Measurements from ENCODE around the gene SBF2. TPM values are rescaled to one million over a fixed set of nuclear protein-coding genes. Genes with fewer than 3 reads are reported as not detected.
A peak's percentile ranks its signal among the peaks of the same experiment; 100 is the strongest.

The SBF2 gene
- total and polyA plus RNA-seq, 2 of the 13 experiments (the other 11 are each of a cell fraction or from before 2014, with no cell fraction given) = 24.0 to 45.8 TPM

DNA sequence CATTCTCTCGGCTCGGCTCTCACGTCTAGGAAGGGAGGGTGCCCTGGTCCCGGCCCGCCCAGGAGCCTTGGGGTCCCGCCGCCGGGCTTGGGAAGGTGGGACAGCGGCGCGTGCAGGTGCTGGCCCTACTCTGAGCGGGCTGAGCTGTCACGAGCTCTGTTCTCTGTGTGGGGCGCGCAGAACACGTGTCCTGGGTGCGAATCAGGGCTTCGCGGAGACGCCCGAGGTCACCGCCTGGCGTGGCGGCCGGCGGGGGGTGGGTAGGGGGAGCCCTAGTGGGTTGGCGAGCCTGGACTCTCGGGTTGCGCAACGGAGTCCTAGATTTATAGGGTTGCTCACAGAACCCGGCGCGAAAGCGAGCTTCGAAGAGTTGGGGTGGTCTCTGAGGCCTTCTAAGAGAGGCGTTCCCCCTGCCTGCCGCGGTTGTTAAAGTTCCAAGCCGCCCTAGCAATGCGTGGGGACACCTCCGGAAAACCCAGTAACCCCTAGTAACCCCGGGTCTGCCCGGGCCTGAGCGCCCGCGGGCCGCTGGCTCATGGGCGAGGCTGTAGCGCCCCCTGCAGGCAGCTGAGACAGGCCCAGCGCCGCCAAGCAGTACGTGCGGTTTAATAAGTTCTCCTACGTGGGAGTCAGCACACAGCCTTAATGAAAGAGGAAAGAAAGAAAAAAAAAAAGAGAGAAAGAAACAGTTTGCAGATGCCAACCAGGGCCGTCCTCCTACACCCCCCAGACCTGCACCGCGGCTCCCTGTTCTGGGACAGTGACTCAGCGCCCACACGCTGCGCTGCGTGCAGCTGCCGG is 13.6 kb upstream of the SBF2 start (continued):
- TF ChIP-seq, protein P1, sequence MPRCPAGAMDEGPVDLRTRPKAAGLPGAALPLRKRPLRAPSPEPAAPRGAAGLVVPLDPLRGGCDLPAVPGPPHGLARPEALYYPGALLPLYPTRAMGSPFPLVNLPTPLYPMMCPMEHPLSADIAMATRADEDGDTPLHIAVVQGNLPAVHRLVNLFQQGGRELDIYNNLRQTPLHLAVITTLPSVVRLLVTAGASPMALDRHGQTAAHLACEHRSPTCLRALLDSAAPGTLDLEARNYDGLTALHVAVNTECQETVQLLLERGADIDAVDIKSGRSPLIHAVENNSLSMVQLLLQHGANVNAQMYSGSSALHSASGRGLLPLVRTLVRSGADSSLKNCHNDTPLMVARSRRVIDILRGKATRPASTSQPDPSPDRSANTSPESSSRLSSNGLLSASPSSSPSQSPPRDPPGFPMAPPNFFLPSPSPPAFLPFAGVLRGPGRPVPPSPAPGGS (CRISPR knock-in tag; IDR thresholded peaks at IDR 0.05) = no peak
- no peak for TF ChIP-seq IKZF1 (IDR thresholded peaks at IDR 0.05)
- no peak for TF ChIP-seq ZNF263 (CRISPR knock-in tag; IDR thresholded peaks at IDR 0.05)
- TF ChIP-seq ZNF256 (CRISPR knock-in tag; conservative IDR thresholded peaks at IDR 0.05) = no peak
- no peak for TF ChIP-seq TCF7L2 (IDR thresholded peaks at IDR 0.05; ENCODE audit: low read depth, low read length)
- TF ChIP-seq, protein P2, sequence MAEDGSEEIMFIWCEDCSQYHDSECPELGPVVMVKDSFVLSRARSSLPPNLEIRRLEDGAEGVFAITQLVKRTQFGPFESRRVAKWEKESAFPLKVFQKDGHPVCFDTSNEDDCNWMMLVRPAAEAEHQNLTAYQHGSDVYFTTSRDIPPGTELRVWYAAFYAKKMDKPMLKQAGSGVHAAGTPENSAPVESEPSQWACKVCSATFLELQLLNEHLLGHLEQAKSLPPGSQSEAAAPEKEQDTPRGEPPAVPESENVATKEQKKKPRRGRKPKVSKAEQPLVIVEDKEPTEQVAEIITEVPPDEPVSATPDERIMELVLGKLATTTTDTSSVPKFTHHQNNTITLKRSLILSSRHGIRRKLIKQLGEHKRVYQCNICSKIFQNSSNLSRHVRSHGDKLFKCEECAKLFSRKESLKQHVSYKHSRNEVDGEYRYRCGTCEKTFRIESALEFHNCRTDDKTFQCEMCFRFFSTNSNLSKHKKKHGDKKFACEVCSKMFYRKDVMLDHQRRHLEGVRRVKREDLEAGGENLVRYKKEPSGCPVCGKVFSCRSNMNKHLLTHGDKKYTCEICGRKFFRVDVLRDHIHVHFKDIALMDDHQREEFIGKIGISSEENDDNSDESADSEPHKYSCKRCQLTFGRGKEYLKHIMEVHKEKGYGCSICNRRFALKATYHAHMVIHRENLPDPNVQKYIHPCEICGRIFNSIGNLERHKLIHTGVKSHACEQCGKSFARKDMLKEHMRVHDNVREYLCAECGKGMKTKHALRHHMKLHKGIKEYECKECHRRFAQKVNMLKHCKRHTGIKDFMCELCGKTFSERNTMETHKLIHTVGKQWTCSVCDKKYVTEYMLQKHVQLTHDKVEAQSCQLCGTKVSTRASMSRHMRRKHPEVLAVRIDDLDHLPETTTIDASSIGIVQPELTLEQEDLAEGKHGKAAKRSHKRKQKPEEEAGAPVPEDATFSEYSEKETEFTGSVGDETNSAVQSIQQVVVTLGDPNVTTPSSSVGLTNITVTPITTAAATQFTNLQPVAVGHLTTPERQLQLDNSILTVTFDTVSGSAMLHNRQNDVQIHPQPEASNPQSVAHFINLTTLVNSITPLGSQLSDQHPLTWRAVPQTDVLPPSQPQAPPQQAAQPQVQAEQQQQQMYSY (CRISPR knock-in tag; IDR thresholded peaks at IDR 0.05) = no peak
- no peak for TF ChIP-seq ZNF674 (CRISPR knock-in tag; IDR thresholded peaks at IDR 0.05; ENCODE audit: low read depth)
- TF ChIP-seq KLF6 (CRISPR knock-in tag; IDR thresholded peaks at IDR 0.05) = no peak
- peak; percentile 76 for TF ChIP-seq PTBP1 (IDR thresholded peaks at IDR 0.05; ENCODE audit: low read depth, low read length, poor library complexity, severe bottlenecking)
- no peak; the same call in 1 of the 2 replicates for TF ChIP-seq SMAD1 (CRISPR knock-in tag; IDR thresholded peaks at IDR 0.05; ENCODE audit: borderline replicate concordance, low read depth)
- TF ChIP-seq ATM (IDR thresholded peaks at IDR 0.05; ENCODE audit: borderline replicate concordance) = no peak
- TF ChIP-seq, protein P3, sequence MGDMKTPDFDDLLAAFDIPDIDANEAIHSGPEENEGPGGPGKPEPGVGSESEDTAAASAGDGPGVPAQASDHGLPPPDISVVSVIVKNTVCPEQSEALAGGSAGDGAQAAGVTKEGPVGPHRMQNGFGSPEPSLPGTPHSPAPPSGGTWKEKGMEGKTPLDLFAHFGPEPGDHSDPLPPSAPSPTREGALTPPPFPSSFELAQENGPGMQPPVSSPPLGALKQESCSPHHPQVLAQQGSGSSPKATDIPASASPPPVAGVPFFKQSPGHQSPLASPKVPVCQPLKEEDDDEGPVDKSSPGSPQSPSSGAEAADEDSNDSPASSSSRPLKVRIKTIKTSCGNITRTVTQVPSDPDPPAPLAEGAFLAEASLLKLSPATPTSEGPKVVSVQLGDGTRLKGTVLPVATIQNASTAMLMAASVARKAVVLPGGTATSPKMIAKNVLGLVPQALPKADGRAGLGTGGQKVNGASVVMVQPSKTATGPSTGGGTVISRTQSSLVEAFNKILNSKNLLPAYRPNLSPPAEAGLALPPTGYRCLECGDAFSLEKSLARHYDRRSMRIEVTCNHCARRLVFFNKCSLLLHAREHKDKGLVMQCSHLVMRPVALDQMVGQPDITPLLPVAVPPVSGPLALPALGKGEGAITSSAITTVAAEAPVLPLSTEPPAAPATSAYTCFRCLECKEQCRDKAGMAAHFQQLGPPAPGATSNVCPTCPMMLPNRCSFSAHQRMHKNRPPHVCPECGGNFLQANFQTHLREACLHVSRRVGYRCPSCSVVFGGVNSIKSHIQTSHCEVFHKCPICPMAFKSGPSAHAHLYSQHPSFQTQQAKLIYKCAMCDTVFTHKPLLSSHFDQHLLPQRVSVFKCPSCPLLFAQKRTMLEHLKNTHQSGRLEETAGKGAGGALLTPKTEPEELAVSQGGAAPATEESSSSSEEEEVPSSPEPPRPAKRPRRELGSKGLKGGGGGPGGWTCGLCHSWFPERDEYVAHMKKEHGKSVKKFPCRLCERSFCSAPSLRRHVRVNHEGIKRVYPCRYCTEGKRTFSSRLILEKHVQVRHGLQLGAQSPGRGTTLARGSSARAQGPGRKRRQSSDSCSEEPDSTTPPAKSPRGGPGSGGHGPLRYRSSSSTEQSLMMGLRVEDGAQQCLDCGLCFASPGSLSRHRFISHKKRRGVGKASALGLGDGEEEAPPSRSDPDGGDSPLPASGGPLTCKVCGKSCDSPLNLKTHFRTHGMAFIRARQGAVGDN (CRISPR knock-in tag; IDR thresholded peaks at IDR 0.05) = peak; percentile 90
- no peak for TF ChIP-seq TCF12 (IDR thresholded peaks at IDR 0.05)
- 0 out of 2 replicates have a peak, but pooled peaks have one; percentile 18 for TF ChIP-seq TCF12 (CRISPR knock-in tag; IDR thresholded peaks at IDR 0.05)
- no peak for TF ChIP-seq ZNF207 (IDR thresholded peaks at IDR 0.05; ENCODE audit: borderline replicate concordance)
- TF ChIP-seq ZNF672 (CRISPR knock-in tag; IDR thresholded peaks at IDR 0.05) = no peak
- no peak for TF ChIP-seq TRIM24 (CRISPR knock-in tag; IDR thresholded peaks at IDR 0.05)
- TF ChIP-seq ZNF75D (CRISPR knock-in tag; IDR thresholded peaks at IDR 0.05; ENCODE audit: borderline replicate concordance) = no peak
- TF ChIP-seq MXD4 (CRISPR knock-in tag; IDR thresholded peaks at IDR 0.05) = peak; percentile 72; the same call in 1 of the 2 replicates
- no peak for TF ChIP-seq ZNF724P (CRISPR knock-in tag; IDR thresholded peaks at IDR 0.05; ENCODE audit: borderline replicate concordance)
